ENCODE data around the gene USP17L18.
"Not testable (repeated sequence)": the region's sequence is repeated elsewhere in the genome, so short reads cannot be mapped to it uniquely, and the experiment has no call there.

GRCh38 chr4:9247953-9248680 is at the start of gene USP17L18:
- not testable (repeated sequence) for TF ChIP-seq MYC, MEIS1 (CRISPR knock-in tag; IDR thresholded peaks at IDR 0.05; ENCODE audit: borderline replicate concordance)

Data from HepG2 (cell line).